ENCODE data around the gene CEP290.

DNA sequence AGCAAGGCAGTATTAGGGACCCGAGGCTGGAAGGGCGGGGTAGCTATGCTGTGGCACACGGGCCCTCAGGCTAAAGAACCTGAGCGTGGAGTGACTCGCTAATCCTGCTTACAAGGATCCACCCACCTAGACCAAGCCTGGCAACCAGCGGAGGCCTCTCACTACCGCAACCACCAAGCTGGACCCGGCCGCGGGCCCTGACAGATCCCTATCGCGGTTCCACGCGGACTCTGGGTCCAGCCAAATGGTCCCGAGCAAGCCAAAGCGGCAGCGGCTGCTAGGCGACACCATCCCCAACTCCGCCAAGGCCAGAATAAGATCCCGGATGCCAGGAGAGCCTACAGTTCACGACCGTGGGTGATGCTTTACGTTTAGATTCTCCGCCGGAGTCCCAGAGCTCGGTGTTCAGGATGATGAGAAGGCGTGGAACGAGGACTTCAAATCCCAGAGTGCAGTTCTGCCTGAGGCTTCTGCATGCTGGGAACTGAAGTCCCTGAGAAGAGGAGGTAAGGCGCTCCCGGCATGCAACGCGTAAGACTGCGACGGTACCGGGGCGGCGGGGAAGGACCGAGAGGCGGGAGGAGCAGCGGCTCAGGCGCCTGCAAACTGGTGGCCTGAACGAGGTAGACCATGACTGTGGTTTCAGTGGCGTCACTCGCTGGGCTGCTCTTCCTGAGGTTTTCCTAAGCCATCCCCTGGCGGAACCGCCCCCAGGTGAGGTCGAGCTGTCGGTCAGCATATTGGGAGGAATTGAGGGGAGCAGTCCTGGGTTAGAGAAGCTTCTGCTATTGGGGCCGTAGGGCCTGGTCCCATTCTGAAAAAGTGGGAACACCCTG, at the start of gene CEP290, which contains the start of gene TMTC3:
- TF ChIP-seq, protein P1, sequence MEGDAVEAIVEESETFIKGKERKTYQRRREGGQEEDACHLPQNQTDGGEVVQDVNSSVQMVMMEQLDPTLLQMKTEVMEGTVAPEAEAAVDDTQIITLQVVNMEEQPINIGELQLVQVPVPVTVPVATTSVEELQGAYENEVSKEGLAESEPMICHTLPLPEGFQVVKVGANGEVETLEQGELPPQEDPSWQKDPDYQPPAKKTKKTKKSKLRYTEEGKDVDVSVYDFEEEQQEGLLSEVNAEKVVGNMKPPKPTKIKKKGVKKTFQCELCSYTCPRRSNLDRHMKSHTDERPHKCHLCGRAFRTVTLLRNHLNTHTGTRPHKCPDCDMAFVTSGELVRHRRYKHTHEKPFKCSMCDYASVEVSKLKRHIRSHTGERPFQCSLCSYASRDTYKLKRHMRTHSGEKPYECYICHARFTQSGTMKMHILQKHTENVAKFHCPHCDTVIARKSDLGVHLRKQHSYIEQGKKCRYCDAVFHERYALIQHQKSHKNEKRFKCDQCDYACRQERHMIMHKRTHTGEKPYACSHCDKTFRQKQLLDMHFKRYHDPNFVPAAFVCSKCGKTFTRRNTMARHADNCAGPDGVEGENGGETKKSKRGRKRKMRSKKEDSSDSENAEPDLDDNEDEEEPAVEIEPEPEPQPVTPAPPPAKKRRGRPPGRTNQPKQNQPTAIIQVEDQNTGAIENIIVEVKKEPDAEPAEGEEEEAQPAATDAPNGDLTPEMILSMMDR (tag by site-specific recombination; IDR thresholded peaks at IDR 0.05) = no peak
- TF ChIP-seq ZNF571 (tag by site-specific recombination; IDR thresholded peaks at IDR 0.05) (no peak), ZBTB8A (tag by site-specific recombination; IDR thresholded peaks at IDR 0.05) (peak; percentile 40; the same call in 1 of the 2 replicates), ZNF521 (tag by site-specific recombination; IDR thresholded peaks at IDR 0.05) (no peak), ZNF558 (tag by site-specific recombination; IDR thresholded peaks at IDR 0.05) (no peak), KLF10 (tag by site-specific recombination; IDR thresholded peaks at IDR 0.05) (no peak), ZNF341 (tag by site-specific recombination; IDR thresholded peaks at IDR 0.05; ENCODE audit: low read depth) (peak; percentile 96), ZNF830 (tag by site-specific recombination; IDR thresholded peaks at IDR 0.05; ENCODE audit: low read depth) (no peak), ZBTB17 (tag by site-specific recombination; IDR thresholded peaks at IDR 0.05) (peak; percentile 100), ZNF654 (tag by site-specific recombination; IDR thresholded peaks at IDR 0.05; ENCODE audit: low read depth) (no peak), ZNF626 (tag by site-specific recombination; IDR thresholded peaks at IDR 0.05) (no peak)
- TF ChIP-seq, protein P2, sequence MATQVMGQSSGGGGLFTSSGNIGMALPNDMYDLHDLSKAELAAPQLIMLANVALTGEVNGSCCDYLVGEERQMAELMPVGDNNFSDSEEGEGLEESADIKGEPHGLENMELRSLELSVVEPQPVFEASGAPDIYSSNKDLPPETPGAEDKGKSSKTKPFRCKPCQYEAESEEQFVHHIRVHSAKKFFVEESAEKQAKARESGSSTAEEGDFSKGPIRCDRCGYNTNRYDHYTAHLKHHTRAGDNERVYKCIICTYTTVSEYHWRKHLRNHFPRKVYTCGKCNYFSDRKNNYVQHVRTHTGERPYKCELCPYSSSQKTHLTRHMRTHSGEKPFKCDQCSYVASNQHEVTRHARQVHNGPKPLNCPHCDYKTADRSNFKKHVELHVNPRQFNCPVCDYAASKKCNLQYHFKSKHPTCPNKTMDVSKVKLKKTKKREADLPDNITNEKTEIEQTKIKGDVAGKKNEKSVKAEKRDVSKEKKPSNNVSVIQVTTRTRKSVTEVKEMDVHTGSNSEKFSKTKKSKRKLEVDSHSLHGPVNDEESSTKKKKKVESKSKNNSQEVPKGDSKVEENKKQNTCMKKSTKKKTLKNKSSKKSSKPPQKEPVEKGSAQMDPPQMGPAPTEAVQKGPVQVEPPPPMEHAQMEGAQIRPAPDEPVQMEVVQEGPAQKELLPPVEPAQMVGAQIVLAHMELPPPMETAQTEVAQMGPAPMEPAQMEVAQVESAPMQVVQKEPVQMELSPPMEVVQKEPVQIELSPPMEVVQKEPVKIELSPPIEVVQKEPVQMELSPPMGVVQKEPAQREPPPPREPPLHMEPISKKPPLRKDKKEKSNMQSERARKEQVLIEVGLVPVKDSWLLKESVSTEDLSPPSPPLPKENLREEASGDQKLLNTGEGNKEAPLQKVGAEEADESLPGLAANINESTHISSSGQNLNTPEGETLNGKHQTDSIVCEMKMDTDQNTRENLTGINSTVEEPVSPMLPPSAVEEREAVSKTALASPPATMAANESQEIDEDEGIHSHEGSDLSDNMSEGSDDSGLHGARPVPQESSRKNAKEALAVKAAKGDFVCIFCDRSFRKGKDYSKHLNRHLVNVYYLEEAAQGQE (tag by site-specific recombination; IDR thresholded peaks at IDR 0.05) = no peak
- TF ChIP-seq, protein P3, sequence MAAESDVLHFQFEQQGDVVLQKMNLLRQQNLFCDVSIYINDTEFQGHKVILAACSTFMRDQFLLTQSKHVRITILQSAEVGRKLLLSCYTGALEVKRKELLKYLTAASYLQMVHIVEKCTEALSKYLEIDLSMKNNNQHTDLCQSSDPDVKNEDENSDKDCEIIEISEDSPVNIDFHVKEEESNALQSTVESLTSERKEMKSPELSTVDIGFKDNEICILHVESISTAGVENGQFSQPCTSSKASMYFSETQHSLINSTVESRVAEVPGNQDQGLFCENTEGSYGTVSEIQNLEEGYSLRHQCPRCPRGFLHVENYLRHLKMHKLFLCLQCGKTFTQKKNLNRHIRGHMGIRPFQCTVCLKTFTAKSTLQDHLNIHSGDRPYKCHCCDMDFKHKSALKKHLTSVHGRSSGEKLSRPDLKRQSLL (tag by site-specific recombination; IDR thresholded peaks at IDR 0.05) = peak; percentile 89

All from HEK293 (cell line).